SK-N-SH (cell line): Measurements from ENCODE around the gene REC114. TPM values are rescaled to one million over a fixed set of nuclear protein-coding genes. Genes with fewer than 3 reads are reported as not detected.

Source experiments
- CTCF ChIA-PET: fragments of 300-600, 350-600 bp; formaldehyde crosslinking; extraction: SDS; loops from one replicate; lab custom pipeline; 2021; lab: Yijun Ruan, JAX
- POLR2A ChIA-PET: fragments of 350-600 bp; sonication (Branson Sonifier 250); formaldehyde crosslinking; extraction: SDS; loops from one replicate; lab custom pipeline; 2020; ENCODE audit warnings: antibody characterized with exemption, inconsistent platforms; lab: Yijun Ruan, JAX
- DNase-seq: peaks from one replicate; pipeline ENCODE4 v3.0.0; 2012
- H2AFZ ChIP-seq: fragments of 200-600 bp; sonication (generic); 2 replicates; pipeline ENCODE4 v1.8.1; 2016; ENCODE audit warnings: antibody characterized with exemption, mild to moderate bottlenecking, low read depth
- H3F3A ChIP-seq: fragments of 200-600 bp; sonication (generic); replicated peaks from 2 replicates; pipeline ENCODE3; 2016; ENCODE audit warnings: antibody characterized with exemption, mild to moderate bottlenecking; ENCODE audit not compliant: insufficient read depth
- H3K27ac ChIP-seq, 2 experiments: fragments of 200-500 bp in 1 of 2; fragments of 200-600 bp in 1 of 2; sonication (Bioruptor generic) in 1 of 2; sonication (generic), shearing (Covaris generic) in 1 of 2; 2 replicates each; pipeline versions ENCODE4 v1.5.1 to v1.6.1; 2014 to 2016; ENCODE audit warnings: low read depth in 2 of 2, inconsistent platforms in 1 of 2, low read length in 1 of 2, mild to moderate bottlenecking in 1 of 2, mixed read lengths in 1 of 2
- H3K27me3 ChIP-seq: fragments of 200-600 bp; sonication (generic), shearing (Covaris generic); 2 replicates; pipeline ENCODE4 v1.6.1; 2016; ENCODE audit warnings: mixed run types; ENCODE audit not compliant: insufficient read depth
- H3K36me3 ChIP-seq, 2 experiments: fragments of 200-500 bp in 1 of 2; fragments of 200-600 bp in 1 of 2; sonication (Bioruptor generic) in 1 of 2; sonication (generic) in 1 of 2; replicated peaks in 1 of 2; 2 replicates each; pipeline versions ENCODE3 to v1.5.1; 2014 to 2016; ENCODE audit warnings: low read length in 1 of 2, mild to moderate bottlenecking in 1 of 2; ENCODE audit not compliant: insufficient read depth in 2 of 2, control insufficient read depth in 1 of 2
- H3K4me1 ChIP-seq, 2 experiments: fragments of 200-500 bp in 1 of 2; fragments of 200-600 bp in 1 of 2; sonication (Bioruptor generic) in 1 of 2; sonication (generic), shearing (Covaris generic) in 1 of 2; 2 replicates each; pipeline versions ENCODE4 v1.5.1 to v1.6.1; 2014 to 2016; ENCODE audit warnings: low read depth in 1 of 2, low read length in 1 of 2, mixed run types in 1 of 2; ENCODE audit not compliant: insufficient read depth in 2 of 2, control insufficient read depth in 1 of 2
- H3K4me2 ChIP-seq: fragments of 200-600 bp; sonication (generic), shearing (Covaris generic); 2 replicates; pipeline ENCODE4 v1.6.1; 2017; ENCODE audit warnings: mixed run types
- H3K4me3 ChIP-seq, 2 experiments: fragments of 200-500 bp in 1 of 2; fragments of 200-600 bp in 1 of 2; sonication (Bioruptor generic) in 1 of 2; sonication (generic), shearing (Covaris generic) in 1 of 2; 2 replicates each; pipeline versions ENCODE4 v1.5.1 to v1.8.1; 2014 to 2016; ENCODE audit warnings: low read depth in 2 of 2, inconsistent platforms in 1 of 2, low read length in 1 of 2, mild to moderate bottlenecking in 1 of 2, mixed read lengths in 1 of 2, moderate library complexity in 1 of 2
- H3K79me2 ChIP-seq: fragments of 200-600 bp; sonication (generic); 2 replicates; pipeline ENCODE4 v1.8.1; 2017; ENCODE audit warnings: mild to moderate bottlenecking; ENCODE audit not compliant: insufficient read depth
- H3K9ac ChIP-seq: fragments of 200-600 bp; sonication (generic); 2 replicates; pipeline ENCODE4 v1.6.1; 2017; ENCODE audit warnings: mixed run types
- H3K9me2 ChIP-seq: fragments of 200-600 bp; sonication (generic); 2 replicates; pipeline ENCODE4 v1.6.1; 2017; ENCODE audit warnings: mixed run types
- H3K9me3 ChIP-seq: fragments of 200-600 bp; sonication (generic); 2 replicates; pipeline ENCODE4 v1.6.1; 2017; ENCODE audit warnings: mixed run types, mild to moderate bottlenecking, moderate library complexity
- H4K20me1 ChIP-seq: fragments of 200-600 bp; sonication (generic); 2 replicates; pipeline ENCODE4 v1.6.1; 2017; ENCODE audit warnings: mild to moderate bottlenecking, mixed run types; ENCODE audit not compliant: insufficient read depth
- EZH2phosphoT487 ChIP-seq: fragments of 200-600 bp; sonication (generic); IDR thresholded peaks from 2 replicates; pipeline ENCODE4 v1.6.1; 2017; ENCODE audit warnings: low read depth, mixed run types, mild to moderate bottlenecking, antibody characterized with exemption, moderate library complexity, borderline replicate concordance
- FOSL2 ChIP-seq: IDR thresholded peaks from 2 replicates; pipeline ENCODE4 v1.4.0; 2012; ENCODE audit warnings: low read depth, mild to moderate bottlenecking, moderate library complexity, borderline replicate concordance
- FOXJ3 ChIP-seq: sonication (generic); formaldehyde crosslinking; IDR thresholded peaks from 2 replicates; pipeline ENCODE4 v1.5.1; 2020; ENCODE audit warnings: mild to moderate bottlenecking, missing genetic modification reagents
- GABPA ChIP-seq: IDR thresholded peaks from 2 replicates; pipeline ENCODE4 v1.4.0; 2012; ENCODE audit warnings: low read depth, mild to moderate bottlenecking
- GATA2 ChIP-seq: sonication (generic); formaldehyde crosslinking; IDR thresholded peaks from 2 replicates; pipeline ENCODE4 v1.5.0; 2020; ENCODE audit warnings: mild to moderate bottlenecking, missing genetic modification reagents
- IRF3 ChIP-seq: fragments of 150-350 bp; IDR thresholded peaks from 2 replicates; pipeline ENCODE4 v1.6.1; 2016; ENCODE audit warnings: mild to moderate bottlenecking, low read depth, low read length
- MEF2A ChIP-seq: IDR thresholded peaks from 2 replicates; pipeline ENCODE4 v1.4.0; 2012; ENCODE audit warnings: low read depth, borderline replicate concordance
- NRF1 ChIP-seq: IDR thresholded peaks from 2 replicates; pipeline ENCODE4 v1.6.1; 2012; ENCODE audit warnings: low read depth, mild to moderate bottlenecking, low read length
- RAD21 ChIP-seq: IDR thresholded peaks from 2 replicates; pipeline ENCODE4 v1.6.1; 2012; ENCODE audit warnings: mild to moderate bottlenecking, low read length
- RCOR1 ChIP-seq: fragments of 150-350 bp; IDR thresholded peaks from 2 replicates; pipeline ENCODE4 v1.6.1; 2017; ENCODE audit warnings: antibody characterized with exemption, low read length
- REST ChIP-seq: IDR thresholded peaks from 2 replicates; pipeline ENCODE4 v1.6.1; 2012; ENCODE audit warnings: mild to moderate bottlenecking, low read depth, low read length, moderate library complexity
- SIN3A ChIP-seq: IDR thresholded peaks from 2 replicates; pipeline ENCODE4 v1.6.1; 2012; ENCODE audit warnings: low read depth, mild to moderate bottlenecking, low read length, moderate library complexity, borderline replicate concordance
- SMC3 ChIP-seq: IDR thresholded peaks from 2 replicates; pipeline ENCODE4 v1.6.1; 2012; ENCODE audit warnings: low read depth, low read length, improper control_type of control experiment
- TCF12 ChIP-seq: IDR thresholded peaks from 2 replicates; pipeline ENCODE4 v1.4.0; 2012
- TEAD4 ChIP-seq: IDR thresholded peaks from 2 replicates; pipeline ENCODE4 v1.4.0; 2012; ENCODE audit warnings: mild to moderate bottlenecking, borderline replicate concordance; ENCODE audit not compliant: insufficient read depth
- USF2 ChIP-seq: fragments of 150-350 bp; IDR thresholded peaks from 2 replicates; pipeline ENCODE4 v1.6.1; 2017; ENCODE audit warnings: antibody characterized with exemption, low read length, low read depth, borderline replicate concordance
- YY1 ChIP-seq: IDR thresholded peaks from 2 replicates; pipeline ENCODE4 v1.4.0; 2012; ENCODE audit warnings: low read depth, mild to moderate bottlenecking
- WGBS: methylation state at CpG from one replicate; pipeline ENCODE4 v1.1.6; 2017; ENCODE audit warnings: low lambda C conversion rate; 5-methylcytosine and 5-hydroxymethylcytosine counted together
- polyA plus RNA-seq, 3 experiments: library from polyadenylated mRNA; depleted of rRNA; stranded (reverse); fragments of >200 nt; gene quantifications; 2 replicates each; pipeline ENCODE4 v1.2.3, GENCODE V29; 2012
- TF ChIP-seq, protein P1 (sequence below): IDR thresholded peaks from 2 replicates; pipeline ENCODE4; 2012
- TF ChIP-seq, protein P2 (sequence below): IDR thresholded peaks from 2 replicates; pipeline ENCODE4 v1.4.0; 2012; ENCODE audit warnings: low read depth

The REC114 gene
- polyA plus RNA-seq, 1 of the 3 experiments (the other 2 are of a cell fraction): not detected

DNA sequence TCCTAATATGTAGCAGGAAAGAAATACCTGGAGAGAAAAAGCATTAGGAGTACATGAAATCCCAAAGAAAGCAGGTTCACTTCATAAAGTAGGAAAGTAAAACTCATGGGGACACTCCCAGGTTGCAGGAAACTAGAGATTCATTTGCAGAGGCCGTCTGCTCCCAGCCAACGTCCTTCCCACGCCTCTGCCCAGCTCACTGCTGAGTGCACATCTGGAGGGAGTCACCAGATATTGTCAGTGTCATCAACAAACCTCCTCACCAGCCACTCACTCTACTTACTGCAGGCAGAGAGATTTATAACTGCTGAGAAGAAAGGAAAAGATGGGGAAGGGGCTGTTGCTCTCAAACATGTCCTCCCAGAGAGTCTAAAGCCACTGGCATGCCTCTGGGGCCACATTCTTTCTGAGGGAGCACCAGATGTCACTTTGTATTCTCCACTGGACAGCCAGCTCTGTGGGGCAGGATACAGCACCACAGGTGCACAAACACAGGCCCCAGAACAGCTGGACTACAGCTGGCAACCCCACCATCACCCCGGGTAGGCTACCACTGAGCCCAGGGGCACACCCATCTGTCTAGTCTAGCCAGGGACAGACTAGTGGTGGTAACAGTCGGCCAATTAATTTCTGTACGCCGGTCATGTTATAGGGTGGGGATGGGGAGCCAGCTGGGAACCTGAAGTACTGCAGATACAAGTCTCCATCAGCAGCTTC is 125.8 kb downstream of the REC114 start:
- Histone ChIP-seq H3K9me3 (no peaks in the 10 kb centered on the region), H3K4me1 (peaks cover 0 to 6% of the 10 kb centered on the region in 2 experiments; a peak in 2 of 4 replicates), H3K27me3 (no peaks in the 10 kb centered on the region), H3K4me2 (no peak overlapping the region), H3K9ac (no peak overlapping the region), H3K4me3 (no peak overlapping the region), H3K27ac (no peak overlapping the region), H3K79me2 (no peaks in the 10 kb centered on the region), H3K36me3 (peaks cover 43 to 70% of the 10 kb centered on the region in 2 experiments), H4K20me1 (peaks cover 19% of the 10 kb centered on the region), H2AFZ (no peak overlapping the region), H3F3A (no peaks in the 10 kb centered on the region), H3K9me2 (no peaks in the 10 kb centered on the region)
- TF ChIP-seq SIN3A: no peak
- TF ChIP-seq, protein P1, sequence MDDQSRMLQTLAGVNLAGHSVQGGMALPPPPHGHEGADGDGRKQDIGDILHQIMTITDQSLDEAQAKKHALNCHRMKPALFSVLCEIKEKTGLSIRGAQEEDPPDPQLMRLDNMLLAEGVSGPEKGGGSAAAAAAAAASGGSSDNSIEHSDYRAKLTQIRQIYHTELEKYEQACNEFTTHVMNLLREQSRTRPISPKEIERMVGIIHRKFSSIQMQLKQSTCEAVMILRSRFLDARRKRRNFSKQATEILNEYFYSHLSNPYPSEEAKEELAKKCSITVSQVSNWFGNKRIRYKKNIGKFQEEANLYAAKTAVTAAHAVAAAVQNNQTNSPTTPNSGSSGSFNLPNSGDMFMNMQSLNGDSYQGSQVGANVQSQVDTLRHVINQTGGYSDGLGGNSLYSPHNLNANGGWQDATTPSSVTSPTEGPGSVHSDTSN: no peak
- no peak for TF ChIP-seq YY1
- no peak for TF ChIP-seq RAD21
- no peak for TF ChIP-seq SMC3
- no peak for TF ChIP-seq RCOR1
- TF ChIP-seq FOXJ3 (CRISPR knock-in tag): no peak
- TF ChIP-seq GATA2 (CRISPR knock-in tag): no peak
- no peak for TF ChIP-seq TCF12
- no peak for TF ChIP-seq FOSL2
- TF ChIP-seq, protein P2, sequence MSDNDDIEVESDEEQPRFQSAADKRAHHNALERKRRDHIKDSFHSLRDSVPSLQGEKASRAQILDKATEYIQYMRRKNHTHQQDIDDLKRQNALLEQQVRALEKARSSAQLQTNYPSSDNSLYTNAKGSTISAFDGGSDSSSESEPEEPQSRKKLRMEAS: no peak
- TF ChIP-seq EZH2phosphoT487: no peak
- no peak for TF ChIP-seq NRF1
- no peak for TF ChIP-seq IRF3
- TF ChIP-seq TEAD4: no peak
- no peak for TF ChIP-seq REST
- no peak for TF ChIP-seq USF2
- TF ChIP-seq MEF2A: no peak
- TF ChIP-seq GABPA: no peak
- WGBS: 87% methylated on average over 3 of the region's 7 CpGs
- ChIA-PET CTCF (interaction anchor here (0.8 to 3.8 kb wide), 8 partner anchors 9 to 284 kb away, joined by 3 to 17 read pairs (median 7); no protein-coding TSS in a partner anchor), POLR2A (no interaction called here)
- DNase-seq: no peak
